Endothelial cell (in vitro differentiated cells): ENCODE results near the gene UBXN1. TPM values are rescaled to one million over a fixed set of nuclear protein-coding genes. Genes with fewer than 3 reads are reported as not detected.
A peak's percentile ranks its signal among the peaks of the same experiment; 100 is the strongest.
"Not testable (repeated sequence)": the region's sequence is repeated elsewhere in the genome, so short reads cannot be mapped to it uniquely, and the experiment has no call there.

Experiments used
- DNase-seq: peaks from one replicate; pipeline ENCODE4 v3.0.0; 2021; ENCODE audit warnings: low spot score
- H3K27ac Mint-ChIP-seq: one replicate; pipeline ENCODE4 v1.8.0; 2021; ENCODE audit warnings: mixed read lengths, inconsistent platforms; ENCODE audit not compliant: unreplicated experiment
- H3K27me3 Mint-ChIP-seq: one replicate; pipeline ENCODE4 v1.8.0; 2021; ENCODE audit warnings: mild to moderate bottlenecking, moderate library complexity, mixed read lengths, inconsistent platforms; ENCODE audit not compliant: unreplicated experiment
- H3K36me3 Mint-ChIP-seq: one replicate; pipeline ENCODE4 v1.8.0; 2021; ENCODE audit warnings: mild to moderate bottlenecking, low read depth, mixed read lengths, inconsistent platforms; ENCODE audit not compliant: unreplicated experiment
- H3K4me1 Mint-ChIP-seq: one replicate; pipeline ENCODE4 v1.8.0; 2021; ENCODE audit warnings: mild to moderate bottlenecking, mixed read lengths, inconsistent platforms; ENCODE audit not compliant: unreplicated experiment
- H3K4me3 Mint-ChIP-seq: one replicate; pipeline ENCODE4 v1.8.0; 2021; ENCODE audit warnings: mild to moderate bottlenecking, mixed read lengths, inconsistent platforms; ENCODE audit not compliant: unreplicated experiment
- H3K9me3 Mint-ChIP-seq: one replicate; pipeline ENCODE4 v1.8.0; 2021; ENCODE audit warnings: mixed read lengths, inconsistent platforms; ENCODE audit not compliant: unreplicated experiment
- total RNA-seq: library from RNA; stranded (reverse); fragmentation: NEBNext Ultra II Directional; extraction: Animal tissue kit (Norgen Biotek cat#: 25700); gene quantifications from one replicate; pipeline ENCODE4 v1.2.1, GENCODE V29; 2021; ENCODE audit not compliant: unreplicated experiment
- TF ChIP-seq, protein P1 (sequence below): fragments of 200-600 bp; sonication (generic); IDR thresholded peaks from one replicate; pipeline ENCODE4 v1.5.0; 2021; ENCODE audit warnings: antibody characterized with exemption; ENCODE audit not compliant: unreplicated experiment

The UBXN1 gene
- total RNA-seq, 1 donor from 2014 or later: 137 TPM

DNA sequence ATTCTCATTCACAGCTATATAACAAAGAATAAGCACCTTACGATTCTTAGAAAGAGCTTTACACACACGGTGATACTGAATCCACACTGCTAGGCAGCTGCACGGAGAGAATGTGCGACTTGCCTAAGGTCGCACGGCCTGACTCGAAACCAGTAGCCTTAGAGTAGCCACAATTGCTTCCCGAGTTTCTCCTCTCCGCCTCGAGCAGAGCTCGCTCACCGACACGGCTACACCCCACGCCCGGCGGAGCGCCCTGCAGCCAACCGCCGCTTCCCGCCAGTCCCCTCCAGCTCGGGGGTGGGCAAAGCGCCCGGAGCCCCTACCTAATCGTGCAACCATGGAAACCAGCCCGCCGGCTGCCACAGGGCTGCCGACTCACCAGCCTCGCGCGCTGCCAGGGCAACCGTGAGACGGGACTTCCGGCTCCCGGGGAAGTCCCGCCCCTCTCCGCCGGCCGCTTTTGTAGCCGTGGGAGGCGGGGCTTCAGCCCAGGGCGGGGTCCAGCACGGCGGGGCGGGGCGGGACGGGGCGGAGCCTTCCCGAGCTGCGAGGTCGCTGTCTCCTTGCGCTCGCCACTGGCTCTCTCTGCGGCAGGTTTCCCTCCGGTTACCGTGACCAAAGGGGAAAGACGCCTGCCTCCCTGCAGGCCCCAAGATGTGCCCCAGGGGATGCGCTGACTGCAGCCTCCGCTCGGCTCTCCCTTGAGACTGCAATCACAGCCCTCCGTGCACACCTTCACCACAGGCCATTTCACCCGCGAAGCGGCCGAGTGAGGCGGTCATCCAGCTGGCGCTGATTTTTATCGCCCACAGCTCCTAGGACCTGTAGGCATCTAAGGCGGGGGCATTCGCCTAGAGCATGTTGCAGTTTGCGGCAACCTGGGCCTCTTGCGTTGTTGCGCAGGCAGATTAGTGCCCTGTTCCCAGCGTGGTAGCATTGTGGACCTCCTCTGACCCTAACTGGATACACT lies 27.3 kb upstream of the UBXN1 start:
- Mint-ChIP-seq H3K36me3 (peaks cover 17% of the 10 kb centered on the region), H3K4me1 (peaks cover 28% of the 10 kb centered on the region), H3K27ac (peak overlapping the region; percentile 94), H3K27me3 (peaks cover 9% of the 10 kb centered on the region), H3K9me3 (no peaks in the 10 kb centered on the region), H3K4me3 (peak overlapping the region; percentile 92)
- DNase-seq: peak; percentile 97
- TF ChIP-seq, protein P1, sequence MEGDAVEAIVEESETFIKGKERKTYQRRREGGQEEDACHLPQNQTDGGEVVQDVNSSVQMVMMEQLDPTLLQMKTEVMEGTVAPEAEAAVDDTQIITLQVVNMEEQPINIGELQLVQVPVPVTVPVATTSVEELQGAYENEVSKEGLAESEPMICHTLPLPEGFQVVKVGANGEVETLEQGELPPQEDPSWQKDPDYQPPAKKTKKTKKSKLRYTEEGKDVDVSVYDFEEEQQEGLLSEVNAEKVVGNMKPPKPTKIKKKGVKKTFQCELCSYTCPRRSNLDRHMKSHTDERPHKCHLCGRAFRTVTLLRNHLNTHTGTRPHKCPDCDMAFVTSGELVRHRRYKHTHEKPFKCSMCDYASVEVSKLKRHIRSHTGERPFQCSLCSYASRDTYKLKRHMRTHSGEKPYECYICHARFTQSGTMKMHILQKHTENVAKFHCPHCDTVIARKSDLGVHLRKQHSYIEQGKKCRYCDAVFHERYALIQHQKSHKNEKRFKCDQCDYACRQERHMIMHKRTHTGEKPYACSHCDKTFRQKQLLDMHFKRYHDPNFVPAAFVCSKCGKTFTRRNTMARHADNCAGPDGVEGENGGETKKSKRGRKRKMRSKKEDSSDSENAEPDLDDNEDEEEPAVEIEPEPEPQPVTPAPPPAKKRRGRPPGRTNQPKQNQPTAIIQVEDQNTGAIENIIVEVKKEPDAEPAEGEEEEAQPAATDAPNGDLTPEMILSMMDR: no peak

DNA sequence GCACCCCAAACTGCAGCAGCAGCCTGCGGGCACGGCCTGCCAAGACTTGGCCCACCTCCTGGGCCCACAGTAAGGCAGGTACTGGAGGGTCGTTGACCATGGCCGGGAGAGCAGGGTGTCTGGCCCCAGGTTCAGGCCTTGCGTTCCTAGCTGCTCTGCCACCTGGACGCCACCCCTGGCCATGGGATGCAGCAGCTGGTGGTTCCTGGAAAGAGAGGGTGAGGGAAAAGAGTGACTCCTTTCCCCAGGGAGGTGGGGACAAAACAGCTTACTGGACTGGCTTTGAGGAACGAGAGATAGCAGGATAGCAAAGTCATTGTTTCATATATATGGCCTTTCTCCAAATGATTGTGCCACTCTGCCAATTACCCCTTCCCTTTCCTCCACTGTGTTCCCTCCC lies 26.5 kb upstream of the UBXN1 start:
- peaks cover 9% of the 10 kb centered on the region for H3K27me3 Mint-ChIP-seq
- H3K9me3 Mint-ChIP-seq: no peaks in the 10 kb centered on the region
- peak overlapping the region; percentile 86 for H3K4me3 Mint-ChIP-seq
- peaks cover 26% of the 10 kb centered on the region for H3K4me1 Mint-ChIP-seq
- H3K27ac Mint-ChIP-seq: peak overlapping the region; percentile 94
- peaks cover 15% of the 10 kb centered on the region for H3K36me3 Mint-ChIP-seq
- no peak for DNase-seq
- TF ChIP-seq, protein P1: no peak

DNA sequence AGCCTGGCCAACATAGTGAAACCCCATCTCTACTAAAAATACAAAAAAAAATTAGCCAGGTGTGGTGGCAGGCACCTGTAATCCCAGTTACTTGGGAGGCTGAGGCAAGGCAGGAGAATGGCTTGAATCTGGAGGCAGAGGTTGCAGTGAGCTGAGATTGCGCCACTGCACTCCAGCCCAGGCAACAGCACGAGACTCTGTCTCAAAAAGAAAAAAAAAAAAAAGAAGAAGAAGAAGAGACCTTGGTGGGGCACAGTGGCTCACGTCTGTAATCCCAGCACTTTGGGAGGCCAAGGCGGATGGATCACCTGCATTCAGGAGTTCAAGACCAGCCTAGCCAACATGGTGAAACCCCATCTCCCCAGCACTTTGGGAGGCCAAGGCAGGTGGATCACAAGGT lies 25.0 kb upstream of the UBXN1 start:
- not testable (repeated sequence) for DNase-seq, H3K27ac Mint-ChIP-seq, H3K9me3 Mint-ChIP-seq, H3K27me3 Mint-ChIP-seq, H3K4me3 Mint-ChIP-seq
- Mint-ChIP-seq H3K4me1 (peaks cover 14% of the 10 kb centered on the region), H3K36me3 (peaks cover 14% of the 10 kb centered on the region)

DNA sequence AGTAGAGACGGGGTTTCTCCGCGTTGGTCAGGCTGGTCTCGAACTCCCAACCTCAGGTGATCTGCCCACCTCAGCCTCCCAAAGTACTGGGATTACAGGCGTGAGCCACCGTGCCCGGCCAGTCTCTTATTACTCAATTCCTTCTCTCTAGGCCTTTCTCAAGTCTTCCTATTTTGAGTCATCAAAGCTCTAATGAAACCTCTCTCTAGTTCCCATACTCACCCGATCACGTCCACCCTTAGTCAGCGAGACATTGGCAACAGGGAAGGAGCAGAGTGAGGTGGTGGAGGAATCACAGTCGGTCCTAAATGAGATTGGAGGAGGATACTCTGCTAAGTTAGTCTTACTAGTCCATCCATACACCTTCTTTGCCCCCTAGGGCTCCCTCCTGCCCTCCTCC lies 23.4 kb upstream of the UBXN1 start:
- peaks cover 11% of the 10 kb centered on the region for H3K27me3 Mint-ChIP-seq
- DNase-seq: no peak
- peaks cover 7% of the 10 kb centered on the region for H3K4me1 Mint-ChIP-seq
- H3K4me3 Mint-ChIP-seq: no peak overlapping the region
- no peak overlapping the region for H3K27ac Mint-ChIP-seq
- TF ChIP-seq, protein P1: no peak
- H3K9me3 Mint-ChIP-seq: no peaks in the 10 kb centered on the region
- peaks cover 14% of the 10 kb centered on the region for H3K36me3 Mint-ChIP-seq

DNA sequence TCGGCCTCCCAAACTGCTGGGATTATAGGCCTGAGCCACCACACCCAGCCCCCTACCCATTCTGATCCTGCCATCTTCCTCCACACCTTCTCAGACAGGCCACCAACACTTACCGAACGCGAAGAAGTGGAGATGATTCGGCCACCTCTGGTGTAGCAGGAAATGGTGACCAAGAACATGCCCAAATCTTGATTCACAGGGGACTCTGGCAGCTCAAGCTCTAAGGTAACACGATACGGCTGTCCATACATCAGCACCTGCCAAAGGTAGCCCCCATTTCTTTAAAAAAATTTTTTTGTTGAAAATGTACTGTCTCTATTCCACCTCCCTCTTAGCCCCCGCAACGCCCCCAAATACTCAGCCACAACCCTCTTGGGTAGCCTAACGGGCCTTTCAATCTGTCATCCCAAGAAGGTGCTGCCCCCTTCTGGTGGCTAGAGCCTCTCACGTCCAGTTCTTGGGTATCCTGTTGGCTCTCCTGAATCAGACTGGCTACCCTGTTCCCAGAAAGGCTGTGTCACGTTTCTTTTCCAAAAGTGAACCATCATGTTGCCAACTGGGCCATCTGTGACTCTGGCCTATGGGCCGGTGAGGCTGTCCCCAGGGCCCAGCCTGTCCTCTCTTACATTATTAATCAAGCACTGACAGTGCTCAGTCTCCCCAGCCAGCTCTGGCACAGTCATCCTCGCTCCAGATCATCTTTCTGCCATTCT lies 15.7 kb upstream of the UBXN1 start:
- peaks cover 17% of the 10 kb centered on the region for H3K36me3 Mint-ChIP-seq
- peaks cover 4% of the 10 kb centered on the region for H3K27me3 Mint-ChIP-seq
- TF ChIP-seq, protein P1: peak; percentile 70

DNA sequence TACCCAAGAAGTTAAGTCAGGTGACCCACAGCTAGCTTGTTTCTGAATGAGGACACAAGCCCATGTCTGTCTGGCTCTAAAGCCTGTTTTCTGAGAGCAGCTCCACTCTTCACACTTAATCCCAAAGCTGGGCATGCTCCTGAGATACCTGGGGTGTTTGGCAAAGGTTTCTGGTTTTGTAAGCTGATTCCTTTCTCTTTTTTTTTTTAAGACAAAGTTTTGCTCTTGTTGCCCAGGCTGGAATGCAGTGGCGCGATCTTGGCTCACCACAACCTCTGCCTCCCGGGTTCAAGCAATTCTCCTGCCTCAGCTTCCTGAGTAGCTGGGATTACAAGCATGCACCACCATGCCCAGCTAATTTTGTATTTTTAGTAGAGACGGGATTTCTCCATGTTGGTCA lies 14.8 kb upstream of the UBXN1 start:
- not testable (repeated sequence) for H3K27ac Mint-ChIP-seq
- peaks cover 24% of the 10 kb centered on the region for H3K36me3 Mint-ChIP-seq

More for the DNA sequence above, 15.7 kb upstream of the UBXN1 start:
- peak; percentile 78 for DNase-seq
- Mint-ChIP-seq H3K27ac (no peak overlapping the region), H3K4me3 (no peak overlapping the region), H3K9me3 (no peaks in the 10 kb centered on the region), H3K4me1 (peaks cover 10% of the 10 kb centered on the region)

More for the DNA sequence above, 14.8 kb upstream of the UBXN1 start:
- not testable (repeated sequence) for H3K9me3 Mint-ChIP-seq, DNase-seq, H3K27me3 Mint-ChIP-seq, H3K4me1 Mint-ChIP-seq, H3K4me3 Mint-ChIP-seq
